ENCODE measurements around the gene PITPNC1. TPM values are rescaled to one million over a fixed set of nuclear protein-coding genes. Genes with fewer than 3 reads are reported as not detected.

PITPNC1 gene
- polyA plus RNA-seq, 1 donor from 2014 or later: 18.8 TPM

GRCh38 chr17:67742025-67742424 is 364.9 kb downstream of the PITPNC1 start:
- Histone ChIP-seq H3K79me2 (replicated peaks; ENCODE audit: insufficient read depth, low read length) (no peaks in the 10 kb centered on the region), H3K9me2 (ENCODE audit: insufficient read depth, low read length) (no peaks in the 10 kb centered on the region), H3K9ac (ENCODE audit: low read length) (no peak overlapping the region), H3K9me3 (ENCODE audit: low read length) (no peaks in the 10 kb centered on the region), H3K27me3 (ENCODE audit: insufficient read depth, low read depth, low read length) (no peaks in the 10 kb centered on the region), H3K27ac (ENCODE audit: low read length) (no peak overlapping the region), H3K36me3 (ENCODE audit: insufficient read depth, low read length) (no peaks in the 10 kb centered on the region), H4K20me1 (ENCODE audit: insufficient read depth) (no peaks in the 10 kb centered on the region), H2AFZ (ENCODE audit: low read depth, low read length) (no peak overlapping the region), H3K4me2 (ENCODE audit: low read length) (no peak overlapping the region), H3F3A (ENCODE audit: insufficient read depth, low read length, poor library complexity, severe bottlenecking) (no peaks in the 10 kb centered on the region), H3K4me3 (ENCODE audit: low read length) (no peak overlapping the region)
- TF ChIP-seq SMC3 (conservative IDR thresholded peaks at IDR 0.05; ENCODE audit: poor library complexity): no peak
- no peak for TF ChIP-seq EP300 (conservative IDR thresholded peaks at IDR 0.05; ENCODE audit: poor library complexity, severe bottlenecking)
- no peak for TF ChIP-seq MXI1 (conservative IDR thresholded peaks at IDR 0.05; ENCODE audit: poor library complexity, severe bottlenecking)
- no peak for TF ChIP-seq POLR2AphosphoS5 (IDR thresholded peaks at IDR 0.05)
- no peak for TF ChIP-seq EZH2 (IDR thresholded peaks at IDR 0.05; ENCODE audit: borderline replicate concordance, insufficient read depth, low read length, poor library complexity, severe bottlenecking)
- TF ChIP-seq TAF1 (IDR thresholded peaks at IDR 0.05; ENCODE audit: low read depth): no peak
- no peak for TF ChIP-seq REST (IDR thresholded peaks at IDR 0.05; ENCODE audit: borderline replicate concordance)
- TF ChIP-seq CTCF (IDR thresholded peaks at IDR 0.05; ENCODE audit: poor library complexity, severe bottlenecking): no peak
- no peak for TF ChIP-seq RAD21 (conservative IDR thresholded peaks at IDR 0.05)

Small RNAs within 50 kb of the gene (small RNA-seq; reads per million reads assigned to genes)
- gene MIR548AA2 (0 reads per million in 3 experiments), gene MIR548D2 (0 reads per million in 3 experiments), gene RF00019 (0 to 1.2 (median 0) reads per million in 3 experiments), gene RN7SL756P (0 to 0.03 (median 0) reads per million in 3 experiments), gene SNORA38B (80.3 to 444 (median 84.6) reads per million in 3 experiments)

Other genes with a start within 250 kb of the PITPNC1 start
- gene HELZ, start 132.1 kb upstream of the PITPNC1 start, polyA plus RNA-seq: 11.7 and 14.4 TPM in 2 replicates
- gene PSMD12, start 10.7 kb upstream of the PITPNC1 start, polyA plus RNA-seq: 16.7 and 24.1 TPM in 2 replicates

Measured in neural cell (in vitro differentiated cells).